Ectodermal cell (in vitro differentiated cells): Measurements from ENCODE around the gene BSG.
A peak's percentile ranks its signal among the peaks of the same experiment; 100 is the strongest.

ENCODE experiments used
- H3K27ac ChIP-seq: 2 replicates; pipeline ENCODE4 v1.7.0; 2013; ENCODE audit warnings: mild to moderate bottlenecking, low read depth, low read length; ENCODE audit not compliant: insufficient read depth, poor library complexity, severe bottlenecking
- H3K27me3 ChIP-seq: 2 replicates; pipeline ENCODE4 v1.7.0; 2013; ENCODE audit warnings: mild to moderate bottlenecking, low read length; ENCODE audit not compliant: insufficient read depth, control insufficient read depth, poor library complexity, severe bottlenecking
- H3K36me3 ChIP-seq: one replicate; pipeline ENCODE4 v1.7.0; 2013; ENCODE audit warnings: low read length; ENCODE audit not compliant: control insufficient read depth, insufficient read depth
- H3K4me1 ChIP-seq: one replicate; pipeline ENCODE4 v1.7.0; 2013; ENCODE audit warnings: low read length; ENCODE audit not compliant: control insufficient read depth, insufficient read depth
- H3K4me3 ChIP-seq: 2 replicates; pipeline ENCODE4 v1.7.0; 2013; ENCODE audit warnings: low read depth, low read length, control low read depth; ENCODE audit not compliant: insufficient read depth
- H3K9me3 ChIP-seq: 2 replicates; pipeline ENCODE4 v1.7.0; 2013; ENCODE audit warnings: mild to moderate bottlenecking, low read length, moderate library complexity; ENCODE audit not compliant: control insufficient read depth
- WGBS, 2 experiments: methylation state at CpG; one replicate each; pipeline ENCODE4 v1.1.7; 2013; ENCODE audit warnings: missing lambda C conversion rate in 2 of 2; 5-methylcytosine and 5-hydroxymethylcytosine counted together

Gene BSG

GRCh38 chr19:629961-630714 is 57.7 kb downstream of the BSG start:
- Histone ChIP-seq H3K27ac (no peak overlapping the region), H3K36me3 (peaks cover 27% of the 10 kb centered on the region), H3K27me3 (no peaks in the 10 kb centered on the region), H3K4me3 (no peak overlapping the region), H3K4me1 (peaks cover 7% of the 10 kb centered on the region), H3K9me3 (no peaks in the 10 kb centered on the region)
- 95% methylated on average over 30 of the region's 30 CpGs for WGBS, 2 experiments

GRCh38 chr19:632579-633067 is 60.2 kb downstream of the BSG start:
- H3K4me1 ChIP-seq = peaks cover 7% of the 10 kb centered on the region
- H3K27me3 ChIP-seq = peaks cover 9% of the 10 kb centered on the region
- peak overlapping the region; percentile 86 for H3K4me3 ChIP-seq
- WGBS, 2 experiments = 1% methylated on average over 35 of the region's 35 CpGs
- no peaks in the 10 kb centered on the region for H3K9me3 ChIP-seq
- H3K36me3 ChIP-seq = peaks cover 20% of the 10 kb centered on the region
- no peak overlapping the region for H3K27ac ChIP-seq
